HCT116 (cell line): ENCODE measurements around the gene PIGC.

Experiments used
- CEBPB ChIP-seq: IDR thresholded peaks from 2 replicates; pipeline ENCODE4 v1.6.1; 2012; ENCODE audit warnings: low read depth
- CTCF ChIP-seq, 3 experiments: fragments of 200-600 bp in 1 of 3; sonication (generic) in 1 of 3; IDR thresholded peaks in 2 of 3; conservative IDR thresholded peaks in 1 of 3; 2 replicates each; pipeline ENCODE4 v1.5.1; 2012 to 2017; ENCODE audit warnings: low read depth in 2 of 3, low read length in 2 of 3, antibody characterized with exemption in 1 of 3, borderline replicate concordance in 1 of 3, control low read depth in 1 of 3, mild to moderate bottlenecking in 1 of 3, mixed read lengths in 1 of 3, mixed run types in 1 of 3, moderate library complexity in 1 of 3; ENCODE audit not compliant: insufficient read depth in 1 of 3
- EZH2 ChIP-seq: fragments of 200-600 bp; sonication (generic); IDR thresholded peaks from 2 replicates; pipeline ENCODE4 v1.6.1; 2017; ENCODE audit warnings: antibody characterized with exemption, mixed run types
- EZH2phosphoT487 ChIP-seq: fragments of 200-600 bp; IDR thresholded peaks from 2 replicates; pipeline ENCODE4 v1.6.1; 2018; ENCODE audit warnings: antibody characterized with exemption, borderline replicate concordance
- POLR2A ChIP-seq: IDR thresholded peaks from 2 replicates; pipeline ENCODE4 v1.7.0; 2011; ENCODE audit warnings: borderline replicate concordance; ENCODE audit not compliant: insufficient read depth, insufficient read length; ENCODE audit errors: extremely low read depth
- POLR2AphosphoS5 ChIP-seq: IDR thresholded peaks from 2 replicates; pipeline ENCODE4 v1.6.1; 2011; ENCODE audit warnings: mild to moderate bottlenecking, low read depth, low read length, moderate library complexity
- RAD21 ChIP-seq: IDR thresholded peaks from 2 replicates; pipeline ENCODE4 v1.6.1; 2012; ENCODE audit warnings: low read depth, mild to moderate bottlenecking
- YY1 ChIP-seq: IDR thresholded peaks from 2 replicates; pipeline ENCODE4 v1.6.1; 2011; ENCODE audit warnings: low read length, low read depth, moderate library complexity, mild to moderate bottlenecking; ENCODE audit not compliant: insufficient replicate concordance; ENCODE audit errors: extremely low read depth
- ZBTB33 ChIP-seq: IDR thresholded peaks from 2 replicates; pipeline ENCODE4 v1.6.1; 2011; ENCODE audit warnings: mild to moderate bottlenecking, low read length, moderate library complexity; ENCODE audit not compliant: insufficient replicate concordance; ENCODE audit errors: extremely low read depth

- TF ChIP-seq POLR2A = no peak
- TF ChIP-seq EZH2 = no peak
- TF ChIP-seq CTCF (IDR thresholded peaks at IDR 0.05 in 2 of 3, conservative IDR thresholded peaks at IDR 0.05 in 1 of 3; ENCODE audit: borderline replicate concordance in 1 of 3, insufficient read depth in 1 of 3, low read depth in 2 of 3, low read length in 2 of 3) = no peak
- TF ChIP-seq YY1 = no peak
- no peak for TF ChIP-seq EZH2phosphoT487
- TF ChIP-seq POLR2AphosphoS5 = no peak
- no peak for TF ChIP-seq ZBTB33
- TF ChIP-seq CEBPB = no peak
- no peak for TF ChIP-seq RAD21
Measured at GRCh38 chr1:172414331-172414730, 29.5 kb downstream of the PIGC start.
